Suprapubic skin (tissue), 4 donors: Measurements from ENCODE around the gene C5orf47. TPM values are rescaled to one million over a fixed set of nuclear protein-coding genes. Genes with fewer than 3 reads are reported as not detected.

Source experiments
- DNase-seq, 2 donors: peaks; one replicate each; pipeline ENCODE4 v3.0.0-alpha.2; 2019; ENCODE audit warnings: low spot score in 2 of 2
- H3K27ac ChIP-seq: fragments of 200-600 bp; sonication (generic); one replicate; pipeline ENCODE4 v1.5.1; 2019
- H3K27me3 ChIP-seq: fragments of 200-600 bp; sonication (generic); one replicate; pipeline ENCODE4 v1.5.1; 2019
- H3K36me3 ChIP-seq: fragments of 200-600 bp; sonication (generic); one replicate; pipeline ENCODE4 v1.5.1; 2019
- H3K4me1 ChIP-seq: fragments of 200-600 bp; sonication (generic); one replicate; pipeline ENCODE4 v1.5.1; 2019
- H3K4me3 ChIP-seq: fragments of 200-600 bp; sonication (generic); one replicate; pipeline ENCODE4 v1.5.1; 2019; ENCODE audit warnings: mild to moderate bottlenecking
- H3K9me3 ChIP-seq: fragments of 200-600 bp; sonication (generic); one replicate; pipeline ENCODE4 v1.5.1; 2019
- CTCF ChIP-seq, 2 donors: fragments of 200-600 bp in 1 of 2; fragments of 450-650 bp in 1 of 2; sonication (generic) in 1 of 2; IDR thresholded peaks; one replicate each; pipeline ENCODE4 v1.5.1; 2016 to 2019; ENCODE audit warnings: antibody characterized with exemption in 2 of 2, mild to moderate bottlenecking in 1 of 2, moderate library complexity in 1 of 2
- EP300 ChIP-seq: sonication (generic); formaldehyde crosslinking; IDR thresholded peaks from one replicate; pipeline ENCODE4 v1.6.1; 2017; ENCODE audit warnings: antibody characterized with exemption
- POLR2A ChIP-seq, 2 donors: fragments of 450-650 bp; IDR thresholded peaks; one replicate each; pipeline ENCODE4 v1.6.1; 2017; ENCODE audit warnings: antibody characterized with exemption in 2 of 2, mild to moderate bottlenecking in 2 of 2, moderate library complexity in 2 of 2
- POLR2AphosphoS5 ChIP-seq, 3 donors: sonication (generic); formaldehyde crosslinking; IDR thresholded peaks; one replicate each; pipeline ENCODE4 v1.6.1; 2017; ENCODE audit warnings: antibody characterized with exemption in 3 of 3
- WGBS: methylation state at CpG from one replicate; pipeline ENCODE4 v1.1.5; 2018; 5-methylcytosine and 5-hydroxymethylcytosine counted together
- total RNA-seq, 4 donors: library from RNA; depleted of rRNA; stranded (reverse); fragments of >200 nt; gene quantifications; one replicate each; pipeline ENCODE4 v1.1.0, GENCODE V29; 2016

The C5orf47 gene
- total RNA-seq, 4 donors from 2014 or later, result not detected

DNA sequence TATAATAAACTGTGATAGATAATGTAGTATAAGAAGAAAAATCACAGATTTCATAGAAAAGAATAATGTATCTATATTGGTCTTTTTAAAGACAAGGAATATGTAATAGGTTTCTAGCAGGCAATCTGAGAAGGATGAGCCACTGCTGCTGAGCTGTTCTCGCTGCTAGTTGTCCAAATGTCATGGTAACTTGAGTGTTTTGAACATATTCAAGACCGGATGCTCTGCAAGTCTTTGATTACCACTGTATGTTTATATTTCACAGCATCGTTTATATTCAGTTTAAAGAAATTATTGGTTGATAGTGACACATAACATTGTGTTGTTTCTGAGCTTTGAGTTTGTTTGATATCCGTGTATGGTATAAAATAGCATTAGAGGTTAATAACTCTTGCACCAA lies 9.6 kb downstream of the C5orf47 start:
- Histone ChIP-seq H3K4me3 (no peak overlapping the region), H3K27me3 (no peaks in the 10 kb centered on the region), H3K4me1 (no peaks in the 10 kb centered on the region), H3K36me3 (no peaks in the 10 kb centered on the region), H3K9me3 (no peaks in the 10 kb centered on the region), H3K27ac (no peak overlapping the region)
- 66% methylated on average over 4 of the region's 4 CpGs for WGBS
- TF ChIP-seq POLR2AphosphoS5 (IDR thresholded peaks at IDR 0.05) (no peak), POLR2A (IDR thresholded peaks at IDR 0.05) (no peak), CTCF (IDR thresholded peaks at IDR 0.05) (no peak), EP300 (no peak)
- no peak for DNase-seq

DNA sequence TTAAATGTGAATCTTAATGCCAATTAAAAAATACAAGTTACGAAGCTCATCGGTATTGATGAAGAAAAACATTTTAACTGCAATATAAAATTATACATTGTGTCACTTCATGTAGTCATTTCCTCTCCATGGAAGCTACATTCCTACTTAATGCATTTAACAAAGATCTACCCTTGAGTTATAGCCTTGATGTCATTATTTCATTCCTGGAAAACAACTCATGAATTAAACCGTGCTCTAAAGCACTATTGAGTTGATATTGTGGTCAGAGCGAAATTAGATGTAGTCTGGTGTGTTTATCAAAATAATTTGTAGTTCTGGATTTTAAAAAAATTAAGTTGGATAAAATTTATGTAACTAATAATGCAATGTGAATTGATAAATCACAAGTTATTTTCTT lies 11.1 kb downstream of the C5orf47 start:
- 83% methylated on average over 4 of the region's 4 CpGs for WGBS
- Histone ChIP-seq H3K27ac (no peak overlapping the region), H3K4me1 (no peaks in the 10 kb centered on the region), H3K4me3 (no peak overlapping the region), H3K27me3 (no peaks in the 10 kb centered on the region), H3K9me3 (no peaks in the 10 kb centered on the region), H3K36me3 (no peaks in the 10 kb centered on the region)
- no peak for DNase-seq
- TF ChIP-seq CTCF (IDR thresholded peaks at IDR 0.05), result no peak
- TF ChIP-seq EP300, result no peak
- TF ChIP-seq POLR2A (IDR thresholded peaks at IDR 0.05), result no peak
- TF ChIP-seq POLR2AphosphoS5 (IDR thresholded peaks at IDR 0.05), result no peak

GRCh38 chr5:174003795-174004194 lies 14.8 kb downstream of the C5orf47 start:
- Histone ChIP-seq H3K36me3 (no peaks in the 10 kb centered on the region), H3K4me1 (no peaks in the 10 kb centered on the region), H3K27me3 (peaks cover 7% of the 10 kb centered on the region), H3K4me3 (no peak overlapping the region), H3K9me3 (no peaks in the 10 kb centered on the region), H3K27ac (no peak overlapping the region)
- DNase-seq, result no peak
- TF ChIP-seq POLR2A (IDR thresholded peaks at IDR 0.05) (no peak), EP300 (no peak), POLR2AphosphoS5 (IDR thresholded peaks at IDR 0.05) (no peak), CTCF (IDR thresholded peaks at IDR 0.05) (no peak)

GRCh38 chr5:174008922-174009321 lies 20.0 kb downstream of the C5orf47 start:
- Histone ChIP-seq H3K4me3 (no peak overlapping the region), H3K27me3 (peaks cover 7% of the 10 kb centered on the region), H3K27ac (no peak overlapping the region), H3K36me3 (no peaks in the 10 kb centered on the region), H3K9me3 (no peaks in the 10 kb centered on the region), H3K4me1 (no peaks in the 10 kb centered on the region)
- TF ChIP-seq POLR2AphosphoS5 (IDR thresholded peaks at IDR 0.05) (no peak), POLR2A (IDR thresholded peaks at IDR 0.05) (no peak), CTCF (IDR thresholded peaks at IDR 0.05) (no peak), EP300 (no peak)
- 86% methylated on average over 5 of the region's 5 CpGs for WGBS
- no peak for DNase-seq

DNA sequence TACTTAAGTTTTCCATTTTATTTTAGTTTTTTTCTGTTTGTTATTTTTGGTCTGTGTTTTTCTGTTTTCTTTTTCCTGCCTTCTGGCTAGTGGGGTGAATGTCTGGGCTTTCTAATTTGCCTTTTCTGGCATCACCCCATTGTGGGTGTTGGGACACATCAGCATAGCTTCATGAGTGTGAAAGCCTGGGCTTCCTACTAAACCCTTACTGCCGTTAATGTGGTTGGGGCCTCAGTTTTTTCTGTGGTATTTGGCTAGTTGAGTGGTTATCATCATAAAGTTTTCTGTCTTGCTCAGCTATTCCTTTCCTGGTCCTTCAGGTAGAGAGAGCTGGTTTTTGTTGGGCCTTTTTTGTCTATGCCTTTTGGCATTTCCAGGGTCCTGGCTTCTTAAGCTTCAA lies 21.4 kb downstream of the C5orf47 start:
- H3K4me3 ChIP-seq, result no peak overlapping the region
- no peak overlapping the region for H3K27ac ChIP-seq
- no peaks in the 10 kb centered on the region for H3K9me3 ChIP-seq
- no peaks in the 10 kb centered on the region for H3K4me1 ChIP-seq
- TF ChIP-seq POLR2A (IDR thresholded peaks at IDR 0.05), result no peak
- TF ChIP-seq POLR2AphosphoS5 (IDR thresholded peaks at IDR 0.05), result no peak
- TF ChIP-seq CTCF (IDR thresholded peaks at IDR 0.05), result no peak
- TF ChIP-seq EP300, result no peak
- DNase-seq, result no peak
- 59% methylated on average over 1 of the region's 1 CpG for WGBS
- H3K27me3 ChIP-seq, result peaks cover 5% of the 10 kb centered on the region
- no peaks in the 10 kb centered on the region for H3K36me3 ChIP-seq
